Neural progenitor cell (in vitro differentiated cells): ENCODE results near the gene IL2RA. TPM values are rescaled to one million over a fixed set of nuclear protein-coding genes. Genes with fewer than 3 reads are reported as not detected.
A peak's percentile ranks its signal among the peaks of the same experiment; 100 is the strongest.
"Not testable (repeated sequence)": the region's sequence is repeated elsewhere in the genome, so short reads cannot be mapped to it uniquely, and the experiment has no call there.

Experiments
- DNase-seq: peaks from one replicate; pipeline ENCODE4 v3.0.0-alpha.2; 2016; ENCODE audit warnings: low spot score
- H2AFZ ChIP-seq: fragments of 200-600 bp; sonication (generic); replicated peaks from 2 replicates; pipeline ENCODE4 v1.6.1; 2016; ENCODE audit warnings: antibody characterized with exemption
- H3F3A ChIP-seq: fragments of 200-600 bp; sonication (generic); 2 replicates; pipeline ENCODE4 v1.6.1; 2016; ENCODE audit warnings: antibody characterized with exemption, low read depth
- H3K27ac ChIP-seq: fragments of 200-600 bp; sonication (generic); 2 replicates; pipeline ENCODE4 v1.5.1; 2016; ENCODE audit warnings: mild to moderate bottlenecking
- H3K27me3 ChIP-seq: fragments of 200-600 bp; sonication (generic); 2 replicates; pipeline ENCODE4 v1.6.1; 2016; ENCODE audit warnings: mild to moderate bottlenecking, moderate library complexity
- H3K36me3 ChIP-seq: fragments of 200-600 bp; sonication (generic); 2 replicates; pipeline ENCODE4 v1.5.1; 2016
- H3K4me1 ChIP-seq: fragments of 200-600 bp; sonication (generic); 2 replicates; pipeline ENCODE4 v1.6.1; 2016; ENCODE audit warnings: mixed run types
- H3K4me2 ChIP-seq: fragments of 200-600 bp; sonication (generic); 2 replicates; pipeline ENCODE4 v1.6.1; 2016
- H3K4me3 ChIP-seq: fragments of 200-600 bp; sonication (generic); 2 replicates; pipeline ENCODE4 v1.5.1; 2016
- H3K79me2 ChIP-seq: fragments of 200-600 bp; sonication (generic); 2 replicates; pipeline ENCODE4 v1.6.1; 2016; ENCODE audit warnings: low read depth
- H3K9ac ChIP-seq: fragments of 200-600 bp; sonication (generic); 2 replicates; pipeline ENCODE4 v1.6.1; 2016
- H3K9me3 ChIP-seq: fragments of 200-600 bp; sonication (generic); 2 replicates; pipeline ENCODE4 v1.5.1; 2016; ENCODE audit warnings: low read depth
- H4K20me1 ChIP-seq: fragments of 200-600 bp; sonication (generic); 2 replicates; pipeline ENCODE4 v1.6.1; 2016; ENCODE audit warnings: low read depth
- H3K27ac Mint-ChIP-seq: 3 replicates; pipeline ENCODE4 v1.8.0; 2021; ENCODE audit warnings: mixed read lengths
- H3K27me3 Mint-ChIP-seq: 2 replicates; pipeline ENCODE4 v1.8.0; 2022; ENCODE audit warnings: low read depth, mild to moderate bottlenecking, inconsistent platforms, moderate library complexity, mixed read lengths; ENCODE audit not compliant: insufficient read depth
- H3K36me3 Mint-ChIP-seq: 3 replicates; pipeline ENCODE4 v1.8.0; 2021; ENCODE audit warnings: mixed read lengths
- H3K4me1 Mint-ChIP-seq: 3 replicates; pipeline ENCODE4 v1.8.0; 2021; ENCODE audit warnings: mixed read lengths
- H3K4me3 Mint-ChIP-seq: 3 replicates; pipeline ENCODE4 v1.8.0; 2021; ENCODE audit warnings: mild to moderate bottlenecking, moderate library complexity, mixed read lengths
- H3K9me3 Mint-ChIP-seq: 3 replicates; pipeline ENCODE4 v1.8.0; 2020; ENCODE audit warnings: mixed read lengths
- CTCF ChIP-seq: fragments of 200-600 bp; sonication (generic); IDR thresholded peaks from 2 replicates; pipeline ENCODE4 v1.5.1; 2017; ENCODE audit warnings: antibody characterized with exemption, mild to moderate bottlenecking
- EZH2 ChIP-seq: fragments of 200-600 bp; sonication (generic); IDR thresholded peaks from 2 replicates; pipeline ENCODE4 v1.6.1; 2017; ENCODE audit warnings: antibody characterized with exemption, mild to moderate bottlenecking, moderate library complexity
- EZH2phosphoT487 ChIP-seq: fragments of 200-600 bp; sonication (generic); IDR thresholded peaks from 2 replicates; pipeline ENCODE4 v1.6.1; 2017; ENCODE audit warnings: antibody characterized with exemption
- total RNA-seq: library from RNA; depleted of rRNA; stranded (reverse); fragments of >200 nt; gene quantifications from 2 replicates; pipeline ENCODE4 v1.2.3, GENCODE V29; 2015; ENCODE audit warnings: low replicate concordance

IL2RA gene
- total RNA-seq, 1 donor from 2014 or later, result not detected

DNA sequence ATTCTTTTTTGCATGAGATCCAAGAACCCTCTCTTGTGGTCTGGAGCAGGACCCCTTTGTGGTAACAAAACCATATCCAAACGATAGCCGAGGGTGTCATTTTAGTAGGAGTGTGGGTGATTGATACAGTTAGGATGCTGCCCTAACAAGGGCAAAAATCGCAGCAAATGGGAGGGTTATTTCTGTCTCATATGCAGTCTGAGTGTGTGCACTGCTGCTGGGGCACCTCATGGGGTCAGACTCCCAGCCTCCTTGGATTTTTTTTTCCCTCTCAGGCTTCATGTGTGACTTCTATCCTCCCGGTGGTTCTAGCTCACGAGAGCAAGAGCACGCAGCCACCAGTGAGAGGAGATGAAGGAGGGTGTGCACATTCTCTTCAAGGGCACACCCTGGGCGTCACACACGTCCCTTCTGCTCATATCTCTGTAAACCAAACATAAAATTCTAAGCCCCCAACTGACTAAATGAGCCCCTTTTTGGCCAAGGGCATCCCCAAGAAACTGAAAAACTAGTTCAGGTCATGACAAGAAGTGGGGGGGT, 56.2 kb downstream of the IL2RA start:
- H3K4me2 ChIP-seq, result no peak overlapping the region

DNA sequence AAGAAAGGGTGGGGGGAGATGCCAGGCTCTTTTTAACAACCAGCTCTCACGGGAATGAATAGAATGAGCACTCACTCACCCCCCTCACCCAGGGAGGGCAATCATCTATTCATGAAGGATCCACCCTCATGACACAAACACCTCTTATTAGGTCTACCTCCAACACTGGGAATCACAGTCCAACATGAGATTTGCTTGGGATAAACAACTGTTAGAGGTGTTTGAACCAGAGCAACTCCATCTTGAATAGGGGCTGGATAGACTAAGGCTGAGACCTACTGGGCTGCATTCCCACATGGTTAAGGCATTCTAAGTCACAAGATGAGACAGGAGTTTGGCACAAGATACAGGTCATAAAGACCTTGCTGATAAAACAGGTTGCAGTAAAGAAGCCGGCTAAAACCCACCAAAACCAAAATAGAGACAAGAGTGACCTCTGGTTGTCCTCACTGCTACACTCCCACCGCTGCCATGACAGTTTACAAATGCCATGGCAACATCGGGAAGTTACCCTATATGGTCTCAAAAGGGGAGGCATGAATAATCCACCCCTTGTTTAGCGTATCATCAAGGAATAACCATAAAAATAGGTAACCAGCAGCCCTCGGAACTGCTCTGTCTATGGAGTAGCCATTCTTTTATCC, 56.9 kb downstream of the IL2RA start:
- not testable (repeated sequence) for H3K36me3 Mint-ChIP-seq, H3K4me2 ChIP-seq, H3K27me3 Mint-ChIP-seq, DNase-seq, H3K4me3 ChIP-seq, H3K4me1 Mint-ChIP-seq, H3K4me3 Mint-ChIP-seq, H4K20me1 ChIP-seq, H3F3A ChIP-seq, H3K79me2 ChIP-seq, H3K4me1 ChIP-seq, H3K9ac ChIP-seq, H3K27me3 ChIP-seq, H2AFZ ChIP-seq, H3K9me3 ChIP-seq, H3K9me3 Mint-ChIP-seq, H3K27ac ChIP-seq, H3K36me3 ChIP-seq
- H3K27ac Mint-ChIP-seq, result peak overlapping the region; percentile 20

More for the DNA sequence above, 56.2 kb downstream of the IL2RA start:
- Histone ChIP-seq H3K9me3 (no peaks in the 10 kb centered on the region), H3F3A (no peaks in the 10 kb centered on the region), H3K9ac (no peak overlapping the region), H3K36me3 (no peaks in the 10 kb centered on the region), H4K20me1 (no peaks in the 10 kb centered on the region), H3K4me3 (no peak overlapping the region), H3K4me1 (no peaks in the 10 kb centered on the region), H3K79me2 (no peaks in the 10 kb centered on the region), H2AFZ (no peak overlapping the region), H3K27me3 (no peaks in the 10 kb centered on the region), H3K27ac (no peak overlapping the region)
- no peaks in the 10 kb centered on the region for H3K36me3 Mint-ChIP-seq
- peaks cover 5% of the 10 kb centered on the region for H3K4me1 Mint-ChIP-seq
- peaks cover 4% of the 10 kb centered on the region for H3K27me3 Mint-ChIP-seq
- H3K27ac Mint-ChIP-seq, result no peak overlapping the region
- no peak for TF ChIP-seq EZH2phosphoT487
- TF ChIP-seq EZH2, result no peak
- TF ChIP-seq CTCF, result no peak
- DNase-seq, result no peak
- no peak overlapping the region for H3K4me3 Mint-ChIP-seq
- peaks cover 9% of the 10 kb centered on the region for H3K9me3 Mint-ChIP-seq

- DNase-seq, result no peak
- H3K27me3 ChIP-seq, result no peaks in the 10 kb centered on the region
- Mint-ChIP-seq H3K9me3 (peaks cover 7% of the 10 kb centered on the region), H3K27me3 (peaks cover 4% of the 10 kb centered on the region), H3K4me3 (no peak overlapping the region), H3K4me1 (peaks cover 5% of the 10 kb centered on the region), H3K27ac (no peak overlapping the region), H3K36me3 (no peaks in the 10 kb centered on the region)
- H3K27ac ChIP-seq, result no peak overlapping the region
- H3K4me2 ChIP-seq, result no peak overlapping the region
- H3K4me1 ChIP-seq, result no peaks in the 10 kb centered on the region
- no peak overlapping the region for H2AFZ ChIP-seq
- H3K9me3 ChIP-seq, result no peaks in the 10 kb centered on the region
- TF ChIP-seq EZH2phosphoT487, result no peak
- no peak for TF ChIP-seq EZH2
- TF ChIP-seq CTCF, result no peak
- no peaks in the 10 kb centered on the region for H3K36me3 ChIP-seq
- no peaks in the 10 kb centered on the region for H3F3A ChIP-seq
- no peak overlapping the region for H3K4me3 ChIP-seq
- H4K20me1 ChIP-seq, result no peaks in the 10 kb centered on the region
- H3K9ac ChIP-seq, result no peak overlapping the region
- H3K79me2 ChIP-seq, result no peaks in the 10 kb centered on the region
Observed at GRCh38 chr10:6002809-6003510, 59.2 kb downstream of the IL2RA start.
